ENCODE data around the gene TSPAN9. TPM values are rescaled to one million over a fixed set of nuclear protein-coding genes. Genes with fewer than 3 reads are reported as not detected.

Gene TSPAN9
- total and polyA plus RNA-seq, 2 donors from 2014 or later = 62.4 to 81.6 TPM

DNA sequence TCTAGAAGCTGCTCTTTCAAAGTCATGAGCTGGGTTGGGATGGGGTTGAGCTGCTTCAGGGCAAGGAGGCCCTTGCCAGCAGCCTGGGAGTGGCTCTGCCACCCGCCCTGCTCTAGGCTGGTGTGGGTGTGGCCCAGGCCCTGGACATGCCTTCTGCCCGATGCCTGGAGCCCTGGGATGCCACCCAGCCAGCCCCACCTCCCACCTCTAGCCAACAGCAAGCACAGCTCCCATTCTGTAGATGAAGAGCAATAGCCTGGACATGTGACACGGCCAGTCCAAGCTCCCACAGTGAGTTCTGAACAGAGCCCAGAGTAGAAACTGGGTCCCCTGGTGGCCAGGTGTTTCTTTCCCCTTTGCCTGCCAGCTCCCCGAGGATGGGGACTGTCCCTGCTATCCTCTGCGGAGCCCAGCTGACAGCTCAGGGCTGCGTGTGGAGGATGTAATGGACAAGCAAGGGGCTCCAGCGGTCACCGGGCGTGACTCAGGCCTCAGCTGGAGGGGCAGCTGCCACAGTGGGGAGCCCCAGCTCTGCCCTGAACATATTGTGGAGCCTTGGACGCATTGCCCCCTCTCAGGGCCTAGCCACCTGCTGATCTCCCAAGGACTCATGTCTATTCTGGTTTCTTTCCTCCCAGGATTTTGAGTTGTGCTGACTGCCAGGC lies 165.2 kb downstream of the TSPAN9 start:
- H3K9me3 ChIP-seq (ENCODE audit: control insufficient read depth in 2 of 3, insufficient read depth in 1 of 3, low read length in 3 of 3) = no peaks in the 10 kb centered on the region
- H3K4me1 ChIP-seq (ENCODE audit: control insufficient read depth in 2 of 3, insufficient read depth in 2 of 3, low read depth in 1 of 3, low read length in 3 of 3) = peaks cover 0 to 29% (median 26%) of the 10 kb centered on the region in 3 donors
- H3K4me3 ChIP-seq (ENCODE audit: low read length in 3 of 3) = no peak overlapping the region
- H3K9ac ChIP-seq (ENCODE audit: low read length in 3 of 3) = no peak overlapping the region
- intact Hi-C loops (cut with DNase I) = no loop called here
- H3K36me3 ChIP-seq (ENCODE audit: control insufficient read depth in 2 of 3, insufficient read depth in 3 of 3, low read length in 3 of 3) = peaks cover 0 to 2% (median 0%) of the 10 kb centered on the region in 3 donors
- DNase-seq (no peak), FAIRE-seq (no peak)
- TF ChIP-seq, protein P1, sequence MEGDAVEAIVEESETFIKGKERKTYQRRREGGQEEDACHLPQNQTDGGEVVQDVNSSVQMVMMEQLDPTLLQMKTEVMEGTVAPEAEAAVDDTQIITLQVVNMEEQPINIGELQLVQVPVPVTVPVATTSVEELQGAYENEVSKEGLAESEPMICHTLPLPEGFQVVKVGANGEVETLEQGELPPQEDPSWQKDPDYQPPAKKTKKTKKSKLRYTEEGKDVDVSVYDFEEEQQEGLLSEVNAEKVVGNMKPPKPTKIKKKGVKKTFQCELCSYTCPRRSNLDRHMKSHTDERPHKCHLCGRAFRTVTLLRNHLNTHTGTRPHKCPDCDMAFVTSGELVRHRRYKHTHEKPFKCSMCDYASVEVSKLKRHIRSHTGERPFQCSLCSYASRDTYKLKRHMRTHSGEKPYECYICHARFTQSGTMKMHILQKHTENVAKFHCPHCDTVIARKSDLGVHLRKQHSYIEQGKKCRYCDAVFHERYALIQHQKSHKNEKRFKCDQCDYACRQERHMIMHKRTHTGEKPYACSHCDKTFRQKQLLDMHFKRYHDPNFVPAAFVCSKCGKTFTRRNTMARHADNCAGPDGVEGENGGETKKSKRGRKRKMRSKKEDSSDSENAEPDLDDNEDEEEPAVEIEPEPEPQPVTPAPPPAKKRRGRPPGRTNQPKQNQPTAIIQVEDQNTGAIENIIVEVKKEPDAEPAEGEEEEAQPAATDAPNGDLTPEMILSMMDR (IDR thresholded peaks at IDR 0.05; ENCODE audit: borderline replicate concordance, extremely low read depth, insufficient read depth) = no peak
- H3K27ac ChIP-seq (ENCODE audit: low read depth in 2 of 2, low read length in 2 of 2) = peak overlapping the region in 1 of 2 donors; percentile 41
- H3K27me3 ChIP-seq (ENCODE audit: control insufficient read depth, insufficient read depth, low read length) = no peaks in the 10 kb centered on the region

DNA sequence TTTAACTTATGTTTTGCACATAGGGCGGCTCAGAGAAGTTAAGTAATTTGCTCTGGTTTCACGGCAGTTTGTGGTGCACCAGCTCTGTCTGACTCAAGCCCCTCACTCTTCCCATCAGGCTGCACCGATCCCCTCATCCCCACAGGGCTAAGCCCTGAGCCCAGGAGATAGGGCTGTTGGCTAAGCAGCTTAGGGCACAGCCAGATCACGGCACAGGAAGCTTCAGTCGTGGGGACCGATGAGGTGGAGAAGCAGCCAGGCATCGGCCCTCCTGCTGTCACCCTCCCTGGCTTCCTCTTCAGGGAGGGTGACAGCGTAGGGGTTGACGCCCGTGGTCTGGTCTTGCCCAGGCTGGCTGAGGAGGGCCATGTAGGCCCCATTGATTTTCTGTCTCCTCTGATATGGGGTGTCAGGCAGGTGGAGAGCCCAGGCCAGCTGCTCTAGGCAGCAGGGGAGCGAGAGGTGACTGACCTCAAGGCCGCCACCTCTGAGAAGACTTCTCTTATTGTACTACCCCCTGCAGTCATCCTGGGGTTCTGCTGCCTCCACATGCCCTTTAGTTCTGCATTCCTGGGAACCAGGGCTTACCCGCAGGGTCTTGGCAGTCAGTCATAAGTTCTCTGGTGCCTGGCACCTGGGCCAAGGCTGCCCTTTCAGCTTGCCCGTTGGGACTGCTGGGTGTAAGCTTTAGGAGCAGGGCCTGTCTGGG lies 166.4 kb downstream of the TSPAN9 start:
- intact Hi-C loops (cut with DNase I) = no loop called here
- Histone ChIP-seq H3K9me3 (ENCODE audit: control insufficient read depth in 2 of 3, insufficient read depth in 1 of 3, low read length in 3 of 3) (no peaks in the 10 kb centered on the region), H3K4me3 (ENCODE audit: low read length in 3 of 3) (no peak overlapping the region), H3K27me3 (ENCODE audit: control insufficient read depth, insufficient read depth, low read length) (no peaks in the 10 kb centered on the region), H3K27ac (ENCODE audit: low read depth in 2 of 2, low read length in 2 of 2) (peak overlapping the region in 1 of 2 donors; percentile 23), H3K36me3 (ENCODE audit: control insufficient read depth in 2 of 3, insufficient read depth in 3 of 3, low read length in 3 of 3) (no peaks in the 10 kb centered on the region), H3K9ac (ENCODE audit: low read length in 3 of 3) (no peak overlapping the region), H3K4me1 (ENCODE audit: control insufficient read depth in 2 of 3, insufficient read depth in 2 of 3, low read depth in 1 of 3, low read length in 3 of 3) (peaks cover 0 to 29% (median 25%) of the 10 kb centered on the region in 3 donors)
- TF ChIP-seq, protein P1 (IDR thresholded peaks at IDR 0.05; ENCODE audit: borderline replicate concordance, extremely low read depth, insufficient read depth) = no peak
- no peak for FAIRE-seq
- no peak for DNase-seq

DNA sequence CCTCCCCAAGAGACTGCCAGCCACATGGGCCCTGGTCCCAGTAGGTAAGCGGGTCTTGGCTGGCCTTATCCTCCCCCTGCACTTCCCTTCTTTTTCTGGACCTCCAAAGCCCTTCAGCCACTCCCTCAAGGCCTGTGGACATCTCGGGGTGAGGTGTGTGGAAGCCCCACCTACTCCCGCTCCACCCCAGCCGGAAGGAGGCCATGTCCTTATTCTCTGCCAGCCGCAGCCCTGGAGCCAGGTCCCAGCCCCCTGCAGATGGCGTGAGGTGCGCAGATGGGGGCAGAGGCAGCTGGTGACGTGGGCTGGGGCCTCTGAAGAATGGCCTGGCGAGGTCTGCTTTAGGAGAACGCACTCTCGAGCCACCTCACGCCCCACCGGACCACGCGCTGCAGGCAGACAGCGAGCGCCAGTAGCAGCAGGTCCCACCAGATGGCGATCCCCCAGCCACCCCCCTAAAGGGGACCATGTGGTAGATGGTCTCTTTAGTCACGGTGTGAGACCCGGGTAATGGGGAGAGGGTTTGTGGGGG lies 167.1 kb downstream of the TSPAN9 start:
- no peak for DNase-seq

More for the DNA sequence above, 167.1 kb downstream of the TSPAN9 start:
- no peaks in the 10 kb centered on the region for H3K36me3 ChIP-seq (ENCODE audit: control insufficient read depth in 2 of 3, insufficient read depth in 3 of 3, low read length in 3 of 3)
- H3K4me3 ChIP-seq (ENCODE audit: low read length in 3 of 3) = no peak overlapping the region
- no peaks in the 10 kb centered on the region for H3K9me3 ChIP-seq (ENCODE audit: control insufficient read depth in 2 of 3, insufficient read depth in 1 of 3, low read length in 3 of 3)
- TF ChIP-seq, protein P1 (IDR thresholded peaks at IDR 0.05; ENCODE audit: borderline replicate concordance, extremely low read depth, insufficient read depth) = no peak
- H3K27ac ChIP-seq (ENCODE audit: low read depth in 2 of 2, low read length in 2 of 2) = no peak overlapping the region
- no peaks in the 10 kb centered on the region for H3K27me3 ChIP-seq (ENCODE audit: control insufficient read depth, insufficient read depth, low read length)
- H3K9ac ChIP-seq (ENCODE audit: low read length in 3 of 3) = no peak overlapping the region
- peaks cover 0 to 29% (median 24%) of the 10 kb centered on the region in 3 donors for H3K4me1 ChIP-seq (ENCODE audit: control insufficient read depth in 2 of 3, insufficient read depth in 2 of 3, low read depth in 1 of 3, low read length in 3 of 3)
- intact Hi-C loops (cut with DNase I) = no loop called here
- FAIRE-seq = no peak
